C4-2B (cell line): ENCODE results near the gene ARHGEF4.

Experiments
- CTCF ChIP-seq: fragments of 450-650 bp; conservative IDR thresholded peaks from 2 replicates; pipeline ENCODE4 v1.5.1; 2017; ENCODE audit warnings: mild to moderate bottlenecking
- ZFX ChIP-seq: fragments of 450-650 bp; IDR thresholded peaks from 2 replicates; pipeline ENCODE4 v1.6.1; 2017

GRCh38 chr2:131049150-131049718 lies 212.5 kb downstream of the ARHGEF4 start:
- TF ChIP-seq CTCF = no peak
- no peak for TF ChIP-seq ZFX
